SH-SY5Y (cell line): ENCODE data around the gene MAPK14.

Source experiments
- GATA2 ChIP-seq: IDR thresholded peaks from 2 replicates; pipeline ENCODE4 v1.6.1; 2011; ENCODE audit warnings: mild to moderate bottlenecking, low read depth, low read length
- GATA3 ChIP-seq: IDR thresholded peaks from 2 replicates; pipeline ENCODE4 v1.6.1; 2011; ENCODE audit warnings: low read depth, mild to moderate bottlenecking, low read length, moderate library complexity

DNA sequence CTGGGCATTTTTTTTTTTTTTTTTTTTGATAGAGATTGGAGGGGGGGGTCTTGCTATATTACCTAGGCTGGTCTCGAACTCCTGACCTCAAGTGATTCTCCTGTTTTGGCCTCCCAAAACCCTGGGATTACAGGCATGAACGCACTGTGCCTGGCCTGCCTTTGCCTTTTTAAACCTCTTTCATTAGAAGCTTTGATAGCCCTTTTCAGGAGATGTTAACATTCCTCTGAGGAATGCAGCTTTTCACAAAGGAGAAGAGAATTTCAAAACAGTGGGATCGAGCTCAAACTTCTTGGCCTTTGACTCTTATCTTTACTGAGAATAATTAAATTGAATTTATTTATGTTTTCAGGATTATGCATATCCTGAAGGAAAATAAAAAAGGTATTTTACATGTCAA lies 34.5 kb upstream of the MAPK14 start:
- no peak for TF ChIP-seq GATA2
- TF ChIP-seq GATA3: no peak
